Left lung (tissue), 10 donors: ENCODE results near the gene SERPINI2. TPM values are rescaled to one million over a fixed set of nuclear protein-coding genes. Genes with fewer than 3 reads are reported as not detected.

Experiments used
- ATAC-seq: fragments of 200-7000 bp; cut with Tn5 transposase; one replicate; pipeline ENCODE4 v1.9.1; 2020; ENCODE audit warnings: moderate library complexity
- DNase-seq, 4 donors: peaks; one replicate each; pipeline ENCODE4 v3.0.0-alpha.2; 2013 to 2020
- H3K27ac ChIP-seq, 2 donors: fragments of 200-600 bp; sonication (generic) in 1 of 2; one replicate each; pipeline versions ENCODE4 v1.5.0 to v1.8.0; 2020 to 2021
- H3K27me3 ChIP-seq, 2 donors: fragments of 200-600 bp; sonication (generic) in 1 of 2; one replicate each; pipeline versions ENCODE4 v1.5.0 to v1.8.0; 2020 to 2021
- H3K36me3 ChIP-seq, 2 donors: fragments of 200-600 bp; sonication (generic) in 1 of 2; one replicate each; pipeline versions ENCODE4 v1.5.0 to v1.8.0; 2020 to 2021
- H3K4me1 ChIP-seq, 2 donors: fragments of 200-600 bp; one replicate each; pipeline ENCODE4 v1.8.0; 2021
- H3K4me3 ChIP-seq, 2 donors: fragments of 200-600 bp; sonication (generic) in 1 of 2; one replicate each; pipeline versions ENCODE4 v1.5.0 to v1.8.0; 2020 to 2021; ENCODE audit warnings: mild to moderate bottlenecking in 1 of 2
- H3K9me3 ChIP-seq, 2 donors: fragments of 200-600 bp; sonication (generic) in 1 of 2; one replicate each; pipeline versions ENCODE4 v1.5.0 to v1.8.0; 2020 to 2021
- intact Hi-C, 2 donors: fragments of 100-400 bp; cut with DNase I; formaldehyde crosslinking; loops; one replicate each; pipeline versions ENCODE4 v1.11.2 to v1.14.2; 2022
- polyA plus RNA-seq, 6 donors: library from polyadenylated mRNA; unstranded; fragments of 120-200 nt; gene quantifications; one replicate each; pipeline ENCODE4 v1.2.1, GENCODE V29; 2013; ENCODE audit not compliant: insufficient read length in 6 of 6
- total RNA-seq, 2 donors: library from RNA; stranded (reverse); fragmentation: NEBNext Ultra II Directional; extraction: Animal tissue kit (Norgen Biotek cat#: 25700); gene quantifications; one replicate each; pipeline ENCODE4 v1.2.1, GENCODE V29; 2021
- TF ChIP-seq, protein P1 (sequence below), 2 donors: fragments of 200-600 bp; sonication (generic) in 1 of 2; IDR thresholded peaks; one replicate each; pipeline versions ENCODE4 v1.5.0 to v1.8.0; 2021; ENCODE audit warnings: antibody characterized with exemption in 2 of 2
- donor health status: DM: no; HTN: yes; CAD: no.
- donor health status: DM: no; HTN: no; CAD: no.

The SERPINI2 gene
- total and polyA plus RNA-seq, 8 donors, result 0.59 to 2.3 (median 1.9) TPM; not detected in 1

DNA sequence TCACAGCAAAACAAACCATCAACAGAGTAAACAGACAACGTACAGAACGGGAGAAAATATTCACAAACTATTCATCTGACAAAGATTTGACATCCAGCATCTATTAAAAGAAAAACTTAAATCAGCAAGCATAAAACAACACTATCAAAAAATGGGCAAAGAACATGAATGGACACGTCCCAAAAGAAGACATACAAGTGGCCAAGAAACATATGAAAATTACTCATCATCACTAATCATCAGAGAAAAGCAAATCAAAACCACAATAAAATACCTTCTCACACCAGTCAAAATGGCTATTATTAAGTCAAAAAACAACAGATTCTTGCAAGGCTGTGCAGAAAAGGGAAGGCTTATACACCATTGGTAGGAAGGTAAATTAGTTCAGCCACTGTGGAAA is 13.7 kb upstream of the SERPINI2 start:
- H3K27me3 ChIP-seq, result no peaks in the 10 kb centered on the region
- ATAC-seq (no peak), DNase-seq (no peak)
- no peaks in the 10 kb centered on the region for H3K4me1 ChIP-seq
- no peaks in the 10 kb centered on the region for H3K36me3 ChIP-seq
- no peak overlapping the region for H3K4me3 ChIP-seq
- H3K27ac ChIP-seq, result no peak overlapping the region
- TF ChIP-seq, protein P1, sequence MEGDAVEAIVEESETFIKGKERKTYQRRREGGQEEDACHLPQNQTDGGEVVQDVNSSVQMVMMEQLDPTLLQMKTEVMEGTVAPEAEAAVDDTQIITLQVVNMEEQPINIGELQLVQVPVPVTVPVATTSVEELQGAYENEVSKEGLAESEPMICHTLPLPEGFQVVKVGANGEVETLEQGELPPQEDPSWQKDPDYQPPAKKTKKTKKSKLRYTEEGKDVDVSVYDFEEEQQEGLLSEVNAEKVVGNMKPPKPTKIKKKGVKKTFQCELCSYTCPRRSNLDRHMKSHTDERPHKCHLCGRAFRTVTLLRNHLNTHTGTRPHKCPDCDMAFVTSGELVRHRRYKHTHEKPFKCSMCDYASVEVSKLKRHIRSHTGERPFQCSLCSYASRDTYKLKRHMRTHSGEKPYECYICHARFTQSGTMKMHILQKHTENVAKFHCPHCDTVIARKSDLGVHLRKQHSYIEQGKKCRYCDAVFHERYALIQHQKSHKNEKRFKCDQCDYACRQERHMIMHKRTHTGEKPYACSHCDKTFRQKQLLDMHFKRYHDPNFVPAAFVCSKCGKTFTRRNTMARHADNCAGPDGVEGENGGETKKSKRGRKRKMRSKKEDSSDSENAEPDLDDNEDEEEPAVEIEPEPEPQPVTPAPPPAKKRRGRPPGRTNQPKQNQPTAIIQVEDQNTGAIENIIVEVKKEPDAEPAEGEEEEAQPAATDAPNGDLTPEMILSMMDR (IDR thresholded peaks at IDR 0.05), result no peak
- no peaks in the 10 kb centered on the region for H3K9me3 ChIP-seq
- intact Hi-C loops, result no loop called here

DNA sequence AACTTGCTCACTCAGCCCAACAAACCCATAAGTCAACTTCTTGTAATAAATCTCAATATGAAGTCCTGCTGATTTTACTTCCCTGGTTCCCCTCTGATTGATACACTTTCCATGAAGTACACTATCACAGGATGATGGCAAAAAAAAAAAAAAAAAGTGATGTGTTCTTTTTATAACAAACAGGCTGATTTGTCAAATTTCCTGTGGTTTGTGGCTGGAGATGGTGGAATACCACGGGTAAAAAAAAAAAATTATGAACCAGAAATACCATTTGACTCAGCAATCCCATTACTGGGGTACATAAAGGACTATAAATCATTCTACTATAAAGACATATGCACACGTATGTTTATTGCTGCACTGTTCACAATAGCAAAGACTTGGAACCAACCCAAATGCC is 10.7 kb upstream of the SERPINI2 start:
- no peaks in the 10 kb centered on the region for H3K4me1 ChIP-seq
- H3K27ac ChIP-seq, result no peak overlapping the region
- intact Hi-C loops, result no loop called here
- ATAC-seq, result no peak
- DNase-seq, result no peak
- no peaks in the 10 kb centered on the region for H3K27me3 ChIP-seq
- H3K9me3 ChIP-seq, result no peaks in the 10 kb centered on the region
- TF ChIP-seq, protein P1 (IDR thresholded peaks at IDR 0.05), result no peak
- no peaks in the 10 kb centered on the region for H3K36me3 ChIP-seq
- no peak overlapping the region for H3K4me3 ChIP-seq

DNA sequence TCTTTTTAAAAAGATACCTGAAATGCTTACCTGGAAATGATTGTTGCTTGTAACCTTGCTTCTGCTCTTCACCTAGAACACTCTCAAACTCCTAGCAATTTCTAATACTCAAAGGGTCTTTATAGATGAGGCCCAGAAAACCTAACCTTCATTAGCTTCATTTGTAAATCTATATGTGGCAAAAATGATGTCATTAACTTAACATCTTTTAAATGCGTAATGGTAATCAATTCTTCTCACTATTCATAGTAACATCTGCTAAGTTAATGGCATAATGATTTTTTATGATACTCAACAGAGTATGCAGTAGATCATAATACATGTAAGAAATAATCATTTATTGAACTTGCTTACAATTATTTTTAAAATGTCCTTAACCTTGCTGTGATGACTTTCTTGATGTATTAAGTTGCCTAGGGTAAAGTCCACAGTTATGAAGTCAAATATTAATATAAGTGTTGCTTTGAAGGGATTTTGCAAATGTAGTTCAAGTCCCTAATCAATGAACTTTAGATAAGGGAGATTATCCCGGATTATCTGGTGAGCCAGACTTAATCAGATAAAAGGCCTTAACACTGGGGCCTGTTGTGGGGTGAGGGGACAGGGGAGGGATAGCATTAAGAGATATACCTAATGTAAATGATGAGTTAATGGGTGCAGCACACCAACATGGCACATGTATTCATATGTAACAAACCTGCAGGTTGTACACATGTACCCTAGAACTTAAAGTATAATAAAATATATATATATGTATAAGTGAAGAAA is 10.1 kb upstream of the SERPINI2 start:
- TF ChIP-seq, protein P1 (IDR thresholded peaks at IDR 0.05), result no peak
- no peak overlapping the region for H3K4me3 ChIP-seq
- H3K36me3 ChIP-seq, result no peaks in the 10 kb centered on the region
- ATAC-seq (no peak), DNase-seq (no peak)
- intact Hi-C loops, result no loop called here
- H3K27ac ChIP-seq, result no peak overlapping the region
- no peaks in the 10 kb centered on the region for H3K27me3 ChIP-seq
- no peaks in the 10 kb centered on the region for H3K4me1 ChIP-seq
- H3K9me3 ChIP-seq, result no peaks in the 10 kb centered on the region

DNA sequence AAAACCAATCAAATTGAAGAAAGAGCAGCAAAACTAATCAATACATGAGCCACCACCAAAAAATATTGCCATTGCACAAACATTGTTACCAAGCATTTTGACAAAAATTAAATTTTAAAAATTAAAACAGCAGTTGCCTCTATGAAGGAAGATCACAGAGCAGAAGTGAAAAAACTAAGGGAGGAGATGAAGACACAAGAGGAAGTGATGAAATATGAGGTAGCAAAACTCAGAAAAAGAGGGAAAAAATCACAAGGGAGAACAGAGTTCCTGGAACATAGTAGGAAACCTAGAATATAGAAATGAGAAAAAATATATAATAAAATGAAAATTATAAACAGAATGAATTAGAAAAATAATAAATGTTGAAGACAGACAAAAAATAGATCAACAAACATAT is 7.3 kb upstream of the SERPINI2 start:
- Histone ChIP-seq H3K4me1 (no peaks in the 10 kb centered on the region), H3K27ac (no peak overlapping the region), H3K9me3 (no peaks in the 10 kb centered on the region), H3K4me3 (no peak overlapping the region), H3K36me3 (no peaks in the 10 kb centered on the region), H3K27me3 (no peaks in the 10 kb centered on the region)
- intact Hi-C loops, result no loop called here
- ATAC-seq, result no peak
- DNase-seq, result no peak
- TF ChIP-seq, protein P1 (IDR thresholded peaks at IDR 0.05), result no peak

DNA sequence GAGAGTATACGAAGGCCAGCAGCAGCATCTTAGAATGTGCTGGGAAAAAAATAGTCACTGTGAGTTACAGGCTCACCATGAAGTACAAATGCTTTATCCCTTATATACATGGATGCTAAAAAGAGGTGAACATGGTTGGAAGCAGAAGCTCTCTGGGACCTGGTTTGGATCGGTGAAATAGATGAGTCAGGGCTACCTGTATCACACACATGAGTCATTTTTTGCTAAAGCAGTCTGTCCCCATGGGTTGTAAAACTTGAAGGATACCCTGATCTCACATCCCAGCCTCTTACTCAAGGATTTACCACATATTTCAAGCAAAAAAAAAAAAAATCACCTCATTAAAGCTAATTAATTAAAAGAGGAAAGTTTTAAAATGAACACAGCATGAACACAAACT is 6.9 kb upstream of the SERPINI2 start:
- TF ChIP-seq, protein P1 (IDR thresholded peaks at IDR 0.05), result no peak
- no peak for DNase-seq
- H3K36me3 ChIP-seq, result no peaks in the 10 kb centered on the region
- no peak overlapping the region for H3K4me3 ChIP-seq
- no peaks in the 10 kb centered on the region for H3K9me3 ChIP-seq
- no peak overlapping the region for H3K27ac ChIP-seq
- H3K27me3 ChIP-seq, result no peaks in the 10 kb centered on the region
- no peaks in the 10 kb centered on the region for H3K4me1 ChIP-seq
- no peak for ATAC-seq
- intact Hi-C loops, result no loop called here
